Colonic mucosa (tissue), 4 donors: ENCODE data around the gene RNASE3. TPM values are rescaled to one million over a fixed set of nuclear protein-coding genes. Genes with fewer than 3 reads are reported as not detected.
"Not testable (repeated sequence)": the region's sequence is repeated elsewhere in the genome, so short reads cannot be mapped to it uniquely, and the experiment has no call there.

Source experiments
- DNase-seq: peaks from one replicate; pipeline ENCODE4 v3.0.0-alpha.2; 2020
- H3K27ac ChIP-seq: fragments of 200-600 bp; one replicate; pipeline ENCODE4 v1.8.0; 2021
- H3K27me3 ChIP-seq: fragments of 200-600 bp; one replicate; pipeline ENCODE4 v1.8.0; 2021
- H3K36me3 ChIP-seq: fragments of 200-600 bp; one replicate; pipeline ENCODE4 v1.8.0; 2021
- H3K4me1 ChIP-seq: fragments of 200-600 bp; one replicate; pipeline ENCODE4 v1.8.0; 2021; ENCODE audit warnings: mild to moderate bottlenecking
- H3K4me3 ChIP-seq: fragments of 200-600 bp; one replicate; pipeline ENCODE4 v1.8.0; 2021
- H3K9ac ChIP-seq, 2 donors: one replicate each; pipeline ENCODE4 v1.7.0; 2013; ENCODE audit warnings: control low read depth in 2 of 2, low read depth in 2 of 2, low read length in 2 of 2
- H3K9me3 ChIP-seq: fragments of 200-600 bp; one replicate; pipeline ENCODE4 v1.8.0; 2021
- intact Hi-C: fragments of 100-400 bp; cut with DNase I; formaldehyde crosslinking; loops from one replicate; pipeline ENCODE4 v1.14.1; 2022
- total RNA-seq, 2 donors: library from RNA; stranded (reverse); fragmentation: NEBNext Ultra II Directional in 1 of 2; extraction: Animal tissue kit (Norgen Biotek cat#: 25700) in 1 of 2; gene quantifications; one replicate each; pipeline ENCODE4 v1.2.1, GENCODE V29; 2021
- TF ChIP-seq, protein P1 (sequence below): fragments of 200-600 bp; IDR thresholded peaks from one replicate; pipeline ENCODE4 v1.8.0; 2022; ENCODE audit warnings: antibody characterized with exemption, mild to moderate bottlenecking
- donor health status: healthy.
- donor health status: DM: no; HTN: no; CAD: no.
- donor health status: DM: no; HTN: no; CAD: no.

Gene RNASE3
- total RNA-seq, 2 donors from 2014 or later = not detected

DNA sequence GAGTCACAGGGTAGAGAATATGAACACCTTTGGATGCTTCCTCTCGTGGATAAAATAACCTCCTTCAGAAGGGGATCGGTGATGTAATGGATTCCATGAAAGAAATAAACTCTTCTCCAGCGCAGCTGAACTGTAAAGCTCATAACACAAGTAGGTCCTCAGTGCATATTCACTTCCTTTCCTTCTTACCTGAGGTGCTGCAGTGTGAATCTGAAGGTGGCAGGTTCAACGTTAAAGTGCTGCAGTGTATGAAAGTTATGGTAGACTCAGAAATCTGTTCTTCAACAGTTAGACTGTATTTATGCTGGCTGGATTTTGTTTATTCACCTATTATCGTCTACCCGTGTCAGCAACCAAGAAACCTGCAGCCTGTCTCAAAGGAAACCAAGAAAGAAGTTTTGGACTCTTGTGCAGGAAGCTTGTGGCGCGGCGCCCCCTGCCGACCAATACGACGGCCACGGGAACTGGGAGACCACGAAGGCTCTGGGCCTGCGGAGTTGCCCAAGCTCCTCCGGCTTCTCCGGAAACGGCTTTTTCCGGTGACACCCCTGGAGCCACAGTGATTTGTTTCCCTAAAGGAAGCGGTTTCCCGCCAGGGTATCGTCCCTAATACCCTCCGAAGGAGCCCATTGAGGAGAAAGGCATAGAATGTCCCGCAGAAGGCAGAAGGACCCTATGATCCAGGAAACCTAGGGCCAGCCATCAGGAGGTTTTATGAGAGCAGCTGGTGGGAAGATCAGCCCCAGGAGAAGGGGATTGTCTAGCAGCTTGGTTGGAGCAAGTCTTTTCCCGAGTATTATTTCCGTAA lies 17.6 kb upstream of the RNASE3 start:
- H3K36me3 ChIP-seq = no peaks in the 10 kb centered on the region
- TF ChIP-seq, protein P1, sequence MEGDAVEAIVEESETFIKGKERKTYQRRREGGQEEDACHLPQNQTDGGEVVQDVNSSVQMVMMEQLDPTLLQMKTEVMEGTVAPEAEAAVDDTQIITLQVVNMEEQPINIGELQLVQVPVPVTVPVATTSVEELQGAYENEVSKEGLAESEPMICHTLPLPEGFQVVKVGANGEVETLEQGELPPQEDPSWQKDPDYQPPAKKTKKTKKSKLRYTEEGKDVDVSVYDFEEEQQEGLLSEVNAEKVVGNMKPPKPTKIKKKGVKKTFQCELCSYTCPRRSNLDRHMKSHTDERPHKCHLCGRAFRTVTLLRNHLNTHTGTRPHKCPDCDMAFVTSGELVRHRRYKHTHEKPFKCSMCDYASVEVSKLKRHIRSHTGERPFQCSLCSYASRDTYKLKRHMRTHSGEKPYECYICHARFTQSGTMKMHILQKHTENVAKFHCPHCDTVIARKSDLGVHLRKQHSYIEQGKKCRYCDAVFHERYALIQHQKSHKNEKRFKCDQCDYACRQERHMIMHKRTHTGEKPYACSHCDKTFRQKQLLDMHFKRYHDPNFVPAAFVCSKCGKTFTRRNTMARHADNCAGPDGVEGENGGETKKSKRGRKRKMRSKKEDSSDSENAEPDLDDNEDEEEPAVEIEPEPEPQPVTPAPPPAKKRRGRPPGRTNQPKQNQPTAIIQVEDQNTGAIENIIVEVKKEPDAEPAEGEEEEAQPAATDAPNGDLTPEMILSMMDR = peak; percentile 69
- H3K27me3 ChIP-seq = no peaks in the 10 kb centered on the region
- no peak overlapping the region for H3K9ac ChIP-seq
- peak; percentile 84 for DNase-seq
- intact Hi-C loops = no loop called here
- H3K9me3 ChIP-seq = no peaks in the 10 kb centered on the region
- no peak overlapping the region for H3K27ac ChIP-seq
- no peaks in the 10 kb centered on the region for H3K4me1 ChIP-seq
- no peak overlapping the region for H3K4me3 ChIP-seq

DNA sequence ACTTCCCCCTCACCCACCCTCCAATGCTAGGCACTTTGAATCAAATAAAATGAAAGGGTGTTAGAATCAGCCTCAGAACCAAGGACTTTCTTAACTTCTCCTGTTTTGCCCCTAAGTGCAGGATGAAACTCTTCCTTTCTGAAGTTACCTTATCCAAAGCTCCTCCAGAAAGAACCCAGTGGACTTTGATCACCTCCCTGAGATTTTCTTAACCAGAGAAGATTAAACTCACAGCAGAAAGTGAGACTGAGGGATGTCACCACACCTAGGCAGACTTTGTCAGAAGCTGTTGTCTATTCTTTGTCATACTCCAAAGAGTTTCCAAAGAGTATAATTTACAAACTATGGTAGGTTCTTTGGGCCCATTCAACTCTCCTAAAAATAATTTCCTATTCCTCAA lies 14.2 kb upstream of the RNASE3 start:
- Histone ChIP-seq H3K27me3 (no peaks in the 10 kb centered on the region), H3K4me1 (no peaks in the 10 kb centered on the region), H3K9me3 (no peaks in the 10 kb centered on the region), H3K27ac (no peak overlapping the region), H3K9ac (no peak overlapping the region), H3K4me3 (no peak overlapping the region), H3K36me3 (no peaks in the 10 kb centered on the region)
- no peak for DNase-seq
- TF ChIP-seq, protein P1 = no peak
- intact Hi-C loops = no loop called here

DNA sequence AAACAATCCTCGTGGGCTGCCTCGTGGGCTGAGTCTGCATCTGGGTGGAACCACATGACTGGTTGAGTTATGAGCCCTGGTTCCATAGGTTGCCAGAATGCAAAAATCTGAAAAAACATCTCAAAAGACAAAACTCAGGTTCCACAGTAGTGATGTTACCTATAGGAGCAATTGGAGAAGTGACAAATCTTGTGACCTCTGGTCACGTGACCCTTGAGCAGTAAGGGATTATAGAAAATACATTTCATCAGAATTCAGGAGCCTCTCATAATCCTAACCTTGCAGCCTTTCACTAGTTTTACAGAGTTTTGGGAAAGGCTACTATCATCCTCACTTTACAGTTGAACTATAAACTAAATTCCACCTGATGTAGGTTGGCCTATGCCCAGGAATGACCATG lies 12.5 kb upstream of the RNASE3 start:
- Histone ChIP-seq H3K9me3 (no peaks in the 10 kb centered on the region), H3K9ac (no peak overlapping the region), H3K27me3 (no peaks in the 10 kb centered on the region), H3K27ac (no peak overlapping the region), H3K4me1 (no peaks in the 10 kb centered on the region), H3K36me3 (no peaks in the 10 kb centered on the region), H3K4me3 (no peak overlapping the region)
- DNase-seq = no peak
- intact Hi-C loops = no loop called here
- TF ChIP-seq, protein P1 = no peak

DNA sequence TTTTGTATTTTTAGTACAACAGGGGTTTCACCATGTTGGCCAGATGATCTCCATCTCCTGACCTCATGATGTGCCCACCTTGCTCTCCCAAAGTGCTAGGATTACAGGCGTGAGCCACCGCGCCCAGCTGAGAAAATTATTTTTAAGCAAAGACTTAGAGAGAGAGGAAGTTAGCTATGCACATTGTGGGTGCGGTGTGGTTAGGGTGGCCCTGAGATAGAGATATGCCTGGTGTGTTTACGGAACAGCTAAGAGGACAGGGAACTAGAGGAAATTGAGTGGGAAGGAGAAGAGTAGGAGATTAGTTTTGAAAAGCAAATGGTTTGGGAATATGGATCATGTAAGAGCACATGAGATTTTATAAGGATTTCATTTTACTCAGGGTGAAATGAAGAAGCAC lies 10.0 kb upstream of the RNASE3 start:
- H3K27ac ChIP-seq, H3K4me3 ChIP-seq, H3K36me3 ChIP-seq, H3K4me1 ChIP-seq, H3K9me3 ChIP-seq, DNase-seq, intact Hi-C loops, H3K27me3 ChIP-seq, H3K9ac ChIP-seq: not testable (repeated sequence)

GRCh38 chr14:20882787-20883186 lies 8.4 kb upstream of the RNASE3 start:
- intact Hi-C loops, H3K4me1 ChIP-seq, H3K9me3 ChIP-seq, H3K4me3 ChIP-seq, H3K27ac ChIP-seq, H3K27me3 ChIP-seq, H3K36me3 ChIP-seq, H3K9ac ChIP-seq, DNase-seq: not testable (repeated sequence)

- intact Hi-C loops, H3K27me3 ChIP-seq, H3K9ac ChIP-seq, H3K9me3 ChIP-seq, H3K36me3 ChIP-seq, H3K4me3 ChIP-seq, H3K4me1 ChIP-seq, H3K27ac ChIP-seq, DNase-seq: not testable (repeated sequence)
Observed at GRCh38 chr14:20888411-20888810, 2.8 kb upstream of the RNASE3 start.

- H3K4me1 ChIP-seq, H3K27ac ChIP-seq, H3K9ac ChIP-seq, H3K36me3 ChIP-seq, intact Hi-C loops, DNase-seq, H3K27me3 ChIP-seq, H3K9me3 ChIP-seq, H3K4me3 ChIP-seq: not testable (repeated sequence)
Observed at GRCh38 chr14:20895322-20895721, 4.1 kb downstream of the RNASE3 start.
